Measurements from ENCODE around the gene NTRK3.

DNA sequence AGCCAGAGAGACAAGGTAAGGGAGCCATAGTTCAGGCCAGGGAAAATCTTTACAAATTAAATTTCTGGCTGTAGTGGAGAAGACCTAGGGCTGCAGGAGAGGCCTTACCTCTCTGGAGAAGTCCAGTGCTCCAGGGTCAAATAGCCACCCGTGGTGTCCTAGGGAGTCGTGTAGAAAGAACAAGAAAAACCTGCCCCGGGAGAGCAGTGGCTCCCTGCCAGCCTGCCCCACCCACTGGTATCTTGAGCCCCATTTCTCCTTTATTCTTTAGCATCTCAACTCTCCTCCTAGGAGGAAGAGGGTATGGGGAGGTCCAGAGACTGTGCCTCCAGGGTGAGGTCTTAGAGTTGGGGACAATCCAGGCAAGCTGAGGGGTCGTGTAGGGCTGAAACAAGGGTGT lies 32.1 kb upstream of the NTRK3 start:
- TF ChIP-seq, protein P1, sequence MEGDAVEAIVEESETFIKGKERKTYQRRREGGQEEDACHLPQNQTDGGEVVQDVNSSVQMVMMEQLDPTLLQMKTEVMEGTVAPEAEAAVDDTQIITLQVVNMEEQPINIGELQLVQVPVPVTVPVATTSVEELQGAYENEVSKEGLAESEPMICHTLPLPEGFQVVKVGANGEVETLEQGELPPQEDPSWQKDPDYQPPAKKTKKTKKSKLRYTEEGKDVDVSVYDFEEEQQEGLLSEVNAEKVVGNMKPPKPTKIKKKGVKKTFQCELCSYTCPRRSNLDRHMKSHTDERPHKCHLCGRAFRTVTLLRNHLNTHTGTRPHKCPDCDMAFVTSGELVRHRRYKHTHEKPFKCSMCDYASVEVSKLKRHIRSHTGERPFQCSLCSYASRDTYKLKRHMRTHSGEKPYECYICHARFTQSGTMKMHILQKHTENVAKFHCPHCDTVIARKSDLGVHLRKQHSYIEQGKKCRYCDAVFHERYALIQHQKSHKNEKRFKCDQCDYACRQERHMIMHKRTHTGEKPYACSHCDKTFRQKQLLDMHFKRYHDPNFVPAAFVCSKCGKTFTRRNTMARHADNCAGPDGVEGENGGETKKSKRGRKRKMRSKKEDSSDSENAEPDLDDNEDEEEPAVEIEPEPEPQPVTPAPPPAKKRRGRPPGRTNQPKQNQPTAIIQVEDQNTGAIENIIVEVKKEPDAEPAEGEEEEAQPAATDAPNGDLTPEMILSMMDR (optimal IDR thresholded peaks at IDR 0.05 in 1 of 3, IDR thresholded peaks at IDR 0.05 in 1 of 3, conservative IDR thresholded peaks at IDR 0.05 in 1 of 3; ENCODE audit: extremely low read depth in 1 of 3, insufficient read depth in 2 of 3, low read length in 3 of 3) = no peak
- TF ChIP-seq EZH2 (IDR thresholded peaks at IDR 0.05; ENCODE audit: low read length) = no peak
